Subcutaneous abdominal adipose tissue (tissue), 5 donors: Measurements from ENCODE around the gene EARS2.
"Not testable (repeated sequence)": the region's sequence is repeated elsewhere in the genome, so short reads cannot be mapped to it uniquely, and the experiment has no call there.

Source experiments
- H3K27ac ChIP-seq: one replicate; pipeline ENCODE4 v1.7.0; 2013; ENCODE audit warnings: low read depth, mild to moderate bottlenecking, inconsistent platforms, low read length, moderate library complexity
- H3K27me3 ChIP-seq, 5 donors: one replicate each; pipeline ENCODE4 v1.7.0; 2013; ENCODE audit warnings: low read length in 5 of 5, inconsistent platforms in 1 of 5; ENCODE audit not compliant: control insufficient read depth in 5 of 5, insufficient read depth in 4 of 5
- H3K36me3 ChIP-seq, 5 donors: one replicate each; pipeline ENCODE4 v1.7.0; 2013; ENCODE audit warnings: low read length in 5 of 5; ENCODE audit not compliant: control insufficient read depth in 5 of 5, insufficient read depth in 5 of 5
- H3K4me1 ChIP-seq, 5 donors: one replicate each; pipeline ENCODE4 v1.7.0; 2013; ENCODE audit warnings: low read length in 5 of 5, mild to moderate bottlenecking in 3 of 5, moderate library complexity in 1 of 5; ENCODE audit not compliant: control insufficient read depth in 5 of 5, insufficient read depth in 5 of 5
- H3K4me3 ChIP-seq, 5 donors: one replicate each; pipeline ENCODE4 v1.7.0; 2013; ENCODE audit warnings: low read length in 5 of 5, low read depth in 1 of 5
- H3K9ac ChIP-seq, 5 donors: one replicate each; pipeline ENCODE4 v1.7.0; 2013; ENCODE audit warnings: low read length in 5 of 5, mild to moderate bottlenecking in 4 of 5, moderate library complexity in 3 of 5
- H3K9me3 ChIP-seq, 5 donors: one replicate each; pipeline ENCODE4 v1.7.0; 2013; ENCODE audit warnings: low read length in 5 of 5; ENCODE audit not compliant: control insufficient read depth in 5 of 5
- donor health status: healthy.
- donor health status: healthy.
- donor health status: healthy.
- donor health status: healthy.
- donor health status: healthy.

Gene EARS2

DNA sequence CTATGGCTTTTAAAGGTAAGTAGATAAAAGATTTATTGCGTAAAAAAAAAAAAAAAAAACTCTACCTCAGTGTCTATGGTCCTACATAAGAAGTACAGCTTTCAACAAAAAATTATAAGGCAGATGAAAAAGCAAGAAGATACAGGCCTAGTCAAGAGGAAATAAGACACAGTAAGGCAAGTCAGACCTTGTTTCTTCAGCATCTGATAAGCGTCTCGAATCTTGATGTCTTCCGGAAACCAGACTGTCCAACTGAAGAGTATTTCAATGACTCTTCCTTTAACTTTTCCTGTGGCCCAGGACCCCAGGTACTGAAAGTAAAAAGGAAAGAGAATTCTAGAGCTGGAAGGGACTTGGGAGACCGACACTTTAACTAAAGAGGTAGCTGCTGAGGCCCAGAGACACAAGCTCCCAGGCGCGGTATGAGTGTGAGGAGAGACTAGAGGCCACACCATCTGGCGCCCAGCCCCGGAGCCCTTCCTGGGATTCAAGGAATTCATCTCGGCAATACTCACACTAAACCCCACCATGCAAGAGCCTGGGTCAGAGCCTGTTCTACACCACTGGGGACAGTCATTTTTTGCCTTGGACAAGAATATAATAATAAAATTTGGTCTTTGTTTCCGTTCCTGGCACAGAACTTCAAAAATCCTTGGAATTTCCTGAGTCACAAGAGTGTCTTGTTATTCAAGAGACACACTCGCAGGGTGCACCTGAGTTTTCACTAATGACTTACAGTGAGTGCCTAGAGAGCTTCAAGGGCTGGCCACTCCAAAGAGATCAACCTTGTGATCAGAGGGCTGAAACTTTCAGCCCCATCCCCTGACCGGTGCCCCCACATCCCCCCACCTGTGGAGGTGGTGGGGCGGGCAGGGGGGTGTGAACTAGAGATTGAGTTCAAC, 65.4 kb downstream of the EARS2 start:
- Histone ChIP-seq H3K9me3 (no peaks in the 10 kb centered on the region), H3K9ac (no peak overlapping the region), H3K4me3 (no peak overlapping the region), H3K4me1 (peaks cover 0 to 19% (median 5%) of the 10 kb centered on the region in 5 donors), H3K36me3 (peaks cover 16 to 85% (median 73%) of the 10 kb centered on the region in 5 donors), H3K27ac (no peak overlapping the region), H3K27me3 (no peaks in the 10 kb centered on the region)

DNA sequence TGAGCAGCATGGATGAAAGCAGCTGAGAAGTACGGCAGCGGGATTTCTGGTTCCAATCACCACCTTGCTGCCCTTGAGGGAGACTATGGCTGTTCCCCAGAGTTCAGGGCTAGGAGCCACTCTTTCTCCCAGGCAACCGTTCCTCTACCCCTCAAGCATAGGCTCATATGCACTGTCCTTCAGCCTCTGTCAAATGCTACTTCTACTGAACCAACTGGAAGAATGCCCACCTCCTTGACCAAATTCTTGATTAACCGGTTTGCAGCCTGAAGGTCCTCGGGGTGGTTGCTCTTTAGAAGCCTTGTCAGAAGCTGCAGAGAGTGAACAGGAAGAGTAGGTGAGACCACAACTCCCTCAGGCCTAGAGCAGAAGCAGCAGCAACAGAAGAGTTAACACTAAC, 70.7 kb downstream of the EARS2 start:
- Histone ChIP-seq H3K4me1 (no peaks in the 10 kb centered on the region), H3K4me3 (no peak overlapping the region), H3K9ac (no peak overlapping the region), H3K27ac (no peak overlapping the region), H3K9me3 (no peaks in the 10 kb centered on the region), H3K27me3 (no peaks in the 10 kb centered on the region), H3K36me3 (peaks cover 21 to 92% (median 82%) of the 10 kb centered on the region in 5 donors)

DNA sequence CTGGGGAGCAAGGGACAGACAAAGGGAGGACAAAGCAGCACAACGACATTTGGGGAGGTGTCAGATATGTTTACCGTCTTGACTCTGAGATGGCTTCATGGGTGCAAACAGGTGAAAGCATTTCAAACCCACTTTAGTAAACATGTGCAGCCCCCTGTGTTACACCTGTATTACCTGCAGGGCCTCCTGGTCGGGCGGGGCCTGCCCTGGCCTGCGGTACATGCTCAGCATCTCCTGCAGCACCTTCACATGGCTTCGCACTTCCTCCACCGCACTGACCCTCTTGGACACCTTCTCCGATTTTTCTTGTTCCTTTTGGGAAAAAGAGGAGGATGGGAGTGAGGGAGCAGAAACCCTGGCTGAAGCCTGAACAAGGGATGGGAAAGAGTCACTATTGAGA, 71.3 kb downstream of the EARS2 start:
- Histone ChIP-seq H3K4me3 (no peak overlapping the region), H3K27ac (no peak overlapping the region), H3K4me1 (no peaks in the 10 kb centered on the region), H3K36me3 (peaks cover 18 to 92% (median 84%) of the 10 kb centered on the region in 5 donors), H3K27me3 (no peaks in the 10 kb centered on the region), H3K9me3 (no peaks in the 10 kb centered on the region), H3K9ac (no peak overlapping the region)

DNA sequence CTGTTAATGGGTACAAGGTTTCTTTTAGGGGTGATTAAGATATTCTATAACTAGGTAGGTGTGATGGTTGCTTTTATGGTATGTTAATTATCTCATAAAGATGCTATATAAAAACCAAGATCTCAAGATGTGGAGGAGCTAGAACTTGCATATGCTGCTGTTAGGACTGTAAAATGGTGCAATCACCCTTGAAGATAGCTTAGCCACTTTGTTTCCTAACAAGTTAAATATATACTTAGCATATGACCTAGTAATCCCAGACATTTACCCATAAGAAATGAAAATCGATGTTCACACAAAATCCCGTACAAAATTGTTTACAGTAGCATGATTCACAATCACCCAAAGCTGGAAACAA, 71.9 kb downstream of the EARS2 start:
- Histone ChIP-seq H3K36me3 (peaks cover 18 to 95% (median 87%) of the 10 kb centered on the region in 5 donors), H3K27ac (no peak overlapping the region), H3K9ac (no peak overlapping the region), H3K4me1 (peaks cover 0 to 6% (median 0%) of the 10 kb centered on the region in 5 donors), H3K9me3 (no peaks in the 10 kb centered on the region), H3K27me3 (no peaks in the 10 kb centered on the region), H3K4me3 (no peak overlapping the region)

DNA sequence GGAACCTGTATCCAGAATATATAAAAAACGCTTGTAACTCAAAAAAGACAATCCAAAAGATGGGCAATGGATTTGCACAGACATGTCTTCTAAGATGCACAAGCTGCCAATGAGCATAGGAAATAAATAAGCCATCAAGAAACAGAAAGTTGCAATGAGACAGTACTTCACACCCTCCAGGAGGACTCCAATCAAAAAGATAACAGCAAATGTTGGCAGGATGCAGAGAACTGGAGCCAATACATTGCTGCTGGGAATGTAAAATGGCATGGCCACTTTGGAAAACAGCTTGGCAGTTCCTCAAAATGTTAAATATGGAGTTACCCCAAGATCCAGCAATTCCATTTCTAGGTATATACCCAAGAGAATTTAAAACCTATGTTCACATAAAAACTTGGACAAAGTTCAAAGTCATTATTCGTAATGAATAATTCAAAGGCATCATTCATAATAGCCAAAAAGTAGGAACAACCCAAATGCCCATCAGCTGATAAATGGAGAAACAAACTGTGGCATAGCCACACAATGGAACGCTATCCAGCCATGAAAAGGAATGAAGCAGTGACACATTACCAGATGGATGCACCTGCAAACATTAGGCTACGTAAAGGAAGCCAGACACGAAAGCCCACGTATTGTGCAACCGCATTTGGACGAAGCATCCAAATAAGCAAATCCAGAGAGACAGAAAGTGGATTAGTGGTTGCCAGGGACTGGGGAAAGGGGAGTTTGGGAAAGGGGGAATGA, 72.5 kb downstream of the EARS2 start:
- H3K27me3 ChIP-seq, result no peaks in the 10 kb centered on the region
- no peak overlapping the region for H3K4me3 ChIP-seq
- H3K9me3 ChIP-seq, result no peaks in the 10 kb centered on the region
- peaks cover 18 to 95% (median 87%) of the 10 kb centered on the region in 5 donors for H3K36me3 ChIP-seq
- H3K27ac ChIP-seq, result no peak overlapping the region
- H3K4me1 ChIP-seq, result peaks cover 0 to 9% (median 0%) of the 10 kb centered on the region in 5 donors
- H3K9ac ChIP-seq, result no peak overlapping the region

DNA sequence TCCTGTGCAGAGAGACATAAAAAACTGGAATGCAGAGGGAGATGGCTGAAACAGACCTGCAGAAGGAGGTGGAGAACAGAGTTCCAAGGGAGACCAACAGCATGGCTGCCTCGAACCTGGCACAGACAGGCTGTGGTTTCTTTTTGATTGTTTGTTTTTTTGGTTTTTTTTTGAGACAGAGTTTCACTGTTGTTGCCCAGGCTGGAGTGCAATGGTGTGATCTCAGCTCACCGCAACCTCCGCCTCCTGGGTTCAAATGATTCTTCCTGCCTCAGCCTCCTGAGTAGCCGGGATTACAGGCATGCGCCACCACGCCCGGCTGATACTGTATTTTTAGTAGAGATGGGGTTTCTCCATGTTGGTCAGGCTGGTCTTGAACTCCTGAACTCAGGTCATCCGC, 73.7 kb downstream of the EARS2 start:
- not testable (repeated sequence) for H3K27me3 ChIP-seq, H3K9me3 ChIP-seq, H3K9ac ChIP-seq, H3K4me1 ChIP-seq, H3K4me3 ChIP-seq, H3K27ac ChIP-seq
- peaks cover 14 to 95% (median 88%) of the 10 kb centered on the region in 5 donors for H3K36me3 ChIP-seq

DNA sequence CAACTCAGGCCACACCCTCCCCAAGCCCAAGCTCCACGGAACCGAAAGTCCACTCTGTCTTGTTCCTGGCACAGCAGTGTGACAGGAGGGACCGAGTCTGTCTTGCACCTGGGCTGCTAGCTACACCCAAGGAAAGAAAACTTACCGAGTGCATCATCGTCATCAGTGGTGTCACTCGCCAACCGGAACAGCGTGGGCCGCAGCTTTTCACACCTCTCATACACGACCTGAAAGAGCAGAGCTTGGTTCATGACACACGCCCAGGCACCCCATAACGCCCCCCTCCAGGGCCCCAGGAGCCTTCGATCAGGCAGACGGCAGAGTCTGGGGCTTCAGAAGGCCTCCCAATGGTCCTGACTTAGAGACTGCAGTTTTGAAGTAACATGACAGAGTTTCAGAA, 74.4 kb downstream of the EARS2 start:
- no peaks in the 10 kb centered on the region for H3K9me3 ChIP-seq
- no peak overlapping the region for H3K27ac ChIP-seq
- no peak overlapping the region for H3K9ac ChIP-seq
- H3K36me3 ChIP-seq, result peaks cover 11 to 94% (median 85%) of the 10 kb centered on the region in 5 donors
- no peak overlapping the region for H3K4me3 ChIP-seq
- peaks cover 0 to 9% (median 0%) of the 10 kb centered on the region in 5 donors for H3K4me1 ChIP-seq
- no peaks in the 10 kb centered on the region for H3K27me3 ChIP-seq

DNA sequence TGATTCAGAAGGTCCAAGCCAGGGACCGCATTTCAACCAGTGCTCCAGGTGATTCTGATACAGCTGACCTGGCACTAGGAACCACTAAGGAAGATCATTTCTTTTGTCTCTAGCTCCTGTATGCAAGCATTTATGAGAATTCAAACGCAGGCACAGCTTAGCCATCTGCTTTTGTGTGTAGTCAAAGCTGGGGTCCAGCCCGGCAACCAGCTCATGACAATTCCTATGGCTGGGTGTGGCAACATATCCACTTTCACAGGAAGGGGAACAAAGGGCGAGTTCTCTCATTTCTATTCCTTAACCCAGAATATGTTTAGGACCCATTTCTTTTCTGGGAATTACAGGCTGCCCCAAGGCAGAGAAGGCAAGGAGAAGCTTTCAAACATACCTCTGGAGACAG, 76.9 kb downstream of the EARS2 start:
- peaks cover 0 to 9% (median 0%) of the 10 kb centered on the region in 5 donors for H3K4me1 ChIP-seq
- no peaks in the 10 kb centered on the region for H3K27me3 ChIP-seq
- H3K9me3 ChIP-seq, result no peaks in the 10 kb centered on the region
- no peak overlapping the region for H3K27ac ChIP-seq
- H3K36me3 ChIP-seq, result peaks cover 15 to 95% (median 81%) of the 10 kb centered on the region in 5 donors
- no peak overlapping the region for H3K9ac ChIP-seq
- no peak overlapping the region for H3K4me3 ChIP-seq

DNA sequence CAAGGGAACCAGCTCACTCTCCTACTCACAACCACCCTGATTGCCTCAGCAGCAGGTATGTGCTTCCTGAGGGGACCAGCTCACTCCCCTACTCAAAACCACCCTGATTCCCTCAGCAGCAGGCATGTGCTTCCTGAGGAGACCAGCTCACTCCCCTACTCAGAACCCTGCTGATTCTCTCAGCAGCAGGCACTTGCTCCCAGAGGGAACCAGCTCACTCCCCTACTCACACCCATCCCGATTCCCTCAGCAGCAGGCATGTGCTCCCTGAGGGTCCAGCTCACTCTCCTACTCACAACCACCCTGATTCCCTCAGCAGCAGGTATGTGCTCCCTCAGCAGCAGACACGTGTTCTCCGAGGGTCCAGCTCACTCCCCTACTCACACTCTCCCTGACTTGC, 78.0 kb downstream of the EARS2 start:
- Histone ChIP-seq H3K9me3 (no peaks in the 10 kb centered on the region), H3K27ac (no peak overlapping the region), H3K4me3 (no peak overlapping the region), H3K9ac (no peak overlapping the region), H3K36me3 (peaks cover 6 to 95% (median 82%) of the 10 kb centered on the region in 5 donors), H3K4me1 (peaks cover 0 to 9% (median 0%) of the 10 kb centered on the region in 5 donors), H3K27me3 (no peaks in the 10 kb centered on the region)

DNA sequence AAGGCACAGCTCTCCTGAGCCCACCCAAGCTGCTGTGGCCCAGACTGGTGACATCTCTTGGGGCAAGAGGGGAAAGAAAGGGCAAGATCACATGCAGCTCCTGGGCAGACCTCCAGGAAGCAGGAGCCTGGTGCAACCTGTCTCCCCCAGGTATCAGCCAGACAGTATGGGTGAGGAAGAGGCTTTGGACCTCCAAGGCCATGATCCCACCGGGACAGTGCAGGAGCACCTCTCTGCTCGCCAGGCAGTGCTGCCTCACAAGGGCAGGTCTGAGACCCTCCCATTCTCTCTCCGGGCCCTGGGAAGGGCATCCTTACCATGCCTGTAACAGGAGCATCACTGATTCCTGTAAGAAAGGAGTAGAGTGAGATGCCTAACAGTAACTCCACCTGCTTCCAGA, 78.6 kb downstream of the EARS2 start:
- Histone ChIP-seq H3K9ac (no peak overlapping the region), H3K4me1 (peaks cover 0 to 9% (median 0%) of the 10 kb centered on the region in 5 donors), H3K9me3 (no peaks in the 10 kb centered on the region), H3K36me3 (peaks cover 10 to 98% (median 86%) of the 10 kb centered on the region in 5 donors), H3K27me3 (no peaks in the 10 kb centered on the region), H3K4me3 (no peak overlapping the region), H3K27ac (no peak overlapping the region)
